HT1080 (cell line): ENCODE data around the gene TFG. TPM values are rescaled to one million over a fixed set of nuclear protein-coding genes. Genes with fewer than 3 reads are reported as not detected.
A peak's percentile ranks its signal among the peaks of the same experiment; 100 is the strongest.

Experiments
- DNase-seq: peaks from one replicate; pipeline ENCODE4 v3.0.0-alpha.2; 2015; ENCODE audit warnings: low read depth
- total RNA-seq: library from RNA; depleted of rRNA; stranded (reverse); fragments of >200 nt; shearing (Covaris generic); gene quantifications from 2 replicates; pipeline ENCODE4 v1.2.3, GENCODE V29; 2014; rRNA removed

The TFG gene
- total RNA-seq, 1 experiment from 2014 or later = 105 TPM

DNA sequence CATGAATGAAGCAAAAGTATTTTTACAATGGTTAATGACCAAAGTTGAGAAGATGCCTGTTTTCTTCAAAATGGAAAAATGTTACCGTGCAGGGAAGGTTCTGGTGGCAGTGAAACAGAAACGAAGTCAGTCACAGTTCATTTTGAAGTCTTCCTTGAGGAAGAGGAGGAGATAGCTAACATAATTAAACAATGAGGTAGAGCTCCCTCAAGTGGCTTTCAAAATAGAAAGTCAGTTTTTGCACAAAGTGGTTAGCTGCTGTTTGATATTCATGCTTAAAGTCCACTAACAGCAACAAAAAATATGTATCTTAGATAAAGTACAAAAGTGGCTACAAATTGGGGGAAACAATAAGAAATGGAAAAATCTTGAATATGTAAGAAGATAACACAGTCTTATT lies 87.3 kb downstream of the TFG start:
- DNase-seq = peak; percentile 59

DNA sequence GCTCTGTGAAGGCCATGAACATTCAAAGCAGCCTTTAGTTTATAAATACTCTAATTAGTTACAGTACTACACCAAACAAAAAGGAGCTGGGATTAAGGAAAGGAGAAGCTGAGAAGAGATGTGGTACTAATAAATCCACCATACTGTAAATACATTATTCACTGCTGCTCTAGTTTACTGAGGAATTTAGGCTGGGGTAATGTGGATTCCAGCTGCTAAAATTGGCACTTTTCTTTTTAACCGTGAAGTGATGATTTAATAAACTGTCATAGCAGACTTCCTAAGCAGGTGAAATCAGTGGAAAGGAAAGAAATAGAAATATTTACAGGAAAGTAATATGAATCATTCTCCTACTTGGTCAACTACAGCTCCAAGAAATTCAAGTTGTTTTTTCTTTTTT lies 88.7 kb downstream of the TFG start:
- no peak for DNase-seq

Other genes starting within 250 kb of the TFG start
- 0.87 and 1.4 TPM in 2 replicates for gene TMEM45A, start 216.9 kb upstream of the TFG start, total RNA-seq
- not detected in 2 replicates for gene ADGRG7, start 99.9 kb upstream of the TFG start, total RNA-seq